OCI-LY1 (cell line): Measurements from ENCODE around the gene SSTR5.

Source experiments
- H2AFZ ChIP-seq: fragments of 200-600 bp; sonication (generic), shearing (Covaris generic); 2 replicates; pipeline ENCODE4 v1.6.0; 2014; ENCODE audit warnings: antibody characterized with exemption, mild to moderate bottlenecking, low read length
- H3F3A ChIP-seq: fragments of 200-600 bp; sonication (generic), shearing (Covaris generic); 2 replicates; pipeline ENCODE4 v1.6.0; 2014; ENCODE audit warnings: mild to moderate bottlenecking, antibody characterized with exemption, low read length, moderate library complexity; ENCODE audit not compliant: insufficient read depth
- H3K27ac ChIP-seq: fragments of 200-600 bp; sonication (generic); 2 replicates; pipeline ENCODE4 v1.5.1; 2014; ENCODE audit warnings: low read length, mixed run types, mild to moderate bottlenecking, low read depth; ENCODE audit not compliant: poor library complexity, severe bottlenecking
- H3K27me3 ChIP-seq: fragments of 200-600 bp; sonication (generic); 2 replicates; pipeline ENCODE4 v1.6.0; 2014; ENCODE audit warnings: antibody characterized with exemption, mild to moderate bottlenecking, low read length, moderate library complexity; ENCODE audit not compliant: insufficient read depth
- H3K36me3 ChIP-seq: fragments of 200-600 bp; sonication (generic); 2 replicates; pipeline ENCODE4 v1.6.1; 2014; ENCODE audit warnings: mild to moderate bottlenecking, antibody characterized with exemption, low read length, moderate library complexity, mixed read lengths; ENCODE audit not compliant: insufficient read depth
- H3K4me1 ChIP-seq: fragments of 200-600 bp; sonication (generic); 2 replicates; pipeline ENCODE4 v1.5.1; 2014; ENCODE audit warnings: mild to moderate bottlenecking, low read length, moderate library complexity; ENCODE audit not compliant: insufficient read depth, severe bottlenecking
- H3K4me2 ChIP-seq: fragments of 200-600 bp; sonication (generic), shearing (Covaris generic); 2 replicates; pipeline ENCODE4 v1.6.1; 2014; ENCODE audit warnings: low read length
- H3K4me3 ChIP-seq: fragments of 200-600 bp; sonication (generic); 2 replicates; pipeline ENCODE4 v1.5.1; 2014; ENCODE audit warnings: low read length, low read depth, mild to moderate bottlenecking, mixed read lengths; ENCODE audit not compliant: poor library complexity, severe bottlenecking
- H3K79me2 ChIP-seq: fragments of 200-600 bp; shearing (Covaris generic); 2 replicates; pipeline ENCODE4 v1.6.1; 2016; ENCODE audit warnings: mixed run types, low read length, mixed read lengths; ENCODE audit not compliant: insufficient read depth
- H3K9ac ChIP-seq: fragments of 200-600 bp; sonication (generic), shearing (Covaris generic); 2 replicates; pipeline ENCODE4 v1.6.1; 2014; ENCODE audit warnings: mild to moderate bottlenecking, low read length, mixed read lengths
- H3K9me2 ChIP-seq: fragments of 200-600 bp; sonication (generic), shearing (Covaris generic); 2 replicates; pipeline ENCODE4 v1.6.1; 2014; ENCODE audit warnings: low read depth, mild to moderate bottlenecking, low read length, mixed read lengths
- H3K9me3 ChIP-seq: fragments of 200-600 bp; shearing (Covaris generic); 2 replicates; pipeline ENCODE4 v1.6.1; 2014; ENCODE audit warnings: low read length, mixed read lengths
- H4K20me1 ChIP-seq: fragments of 200-600 bp; sonication (generic), shearing (Covaris generic); 2 replicates; pipeline ENCODE4 v1.6.0; 2016; ENCODE audit warnings: mild to moderate bottlenecking, low read length; ENCODE audit not compliant: insufficient read depth
- CTCF ChIP-seq: fragments of 200-600 bp; sonication (generic), shearing (Covaris generic); IDR thresholded peaks from 2 replicates; pipeline ENCODE4 v1.5.1; 2017; ENCODE audit warnings: mild to moderate bottlenecking, antibody characterized with exemption, low read length, moderate library complexity, mixed read lengths
- EZH2 ChIP-seq: fragments of 200-600 bp; sonication (generic), shearing (Covaris generic); IDR thresholded peaks from 2 replicates; pipeline ENCODE4 v1.8.0; 2017; ENCODE audit warnings: borderline replicate concordance, mixed run types, mild to moderate bottlenecking, antibody characterized with exemption, low read length, moderate library complexity, mixed read lengths

The SSTR5 gene

GRCh38 chr16:1044460-1045309 lies 27.9 kb upstream of the SSTR5 start:
- TF ChIP-seq EZH2 (no peak), CTCF (no peak)
- Histone ChIP-seq H3K9ac (no peak overlapping the region), H3K27ac (no peak overlapping the region), H3K9me3 (no peaks in the 10 kb centered on the region), H2AFZ (no peak overlapping the region), H3K4me1 (no peaks in the 10 kb centered on the region), H3K79me2 (no peaks in the 10 kb centered on the region), H4K20me1 (no peaks in the 10 kb centered on the region), H3K27me3 (no peaks in the 10 kb centered on the region), H3F3A (no peaks in the 10 kb centered on the region), H3K4me2 (no peak overlapping the region), H3K9me2 (no peaks in the 10 kb centered on the region), H3K4me3 (no peak overlapping the region), H3K36me3 (no peaks in the 10 kb centered on the region)

GRCh38 chr16:1045310-1045992 lies 27.1 kb upstream of the SSTR5 start:
- no peaks in the 10 kb centered on the region for H3K27me3 ChIP-seq

More at GRCh38 chr16:1045310-1045992, 27.1 kb upstream of the SSTR5 start:
- H3K4me2 ChIP-seq = no peak overlapping the region
- no peaks in the 10 kb centered on the region for H3K9me3 ChIP-seq
- no peaks in the 10 kb centered on the region for H3K4me1 ChIP-seq
- no peaks in the 10 kb centered on the region for H3F3A ChIP-seq
- no peak overlapping the region for H3K4me3 ChIP-seq
- H2AFZ ChIP-seq = no peak overlapping the region
- no peak overlapping the region for H3K9ac ChIP-seq
- H3K9me2 ChIP-seq = no peaks in the 10 kb centered on the region
- H4K20me1 ChIP-seq = no peaks in the 10 kb centered on the region
- H3K27ac ChIP-seq = no peak overlapping the region
- H3K36me3 ChIP-seq = no peaks in the 10 kb centered on the region
- TF ChIP-seq CTCF (no peak), EZH2 (no peak)
- no peaks in the 10 kb centered on the region for H3K79me2 ChIP-seq
